GM19351 (cell line): ENCODE data around the gene MCM9.
A peak's percentile ranks its signal among the peaks of the same experiment; 100 is the strongest.
"Not testable (repeated sequence)": the region's sequence is repeated elsewhere in the genome, so short reads cannot be mapped to it uniquely, and the experiment has no call there.

ENCODE experiments used
- ATAC-seq: cut with Tn5 transposase; IDR thresholded peaks from one replicate; pipeline ENCODE4 v1.9.1; 2021; ENCODE audit warnings: mild to moderate bottlenecking, moderate library complexity; ENCODE audit not compliant: unreplicated experiment

MCM9 gene

DNA sequence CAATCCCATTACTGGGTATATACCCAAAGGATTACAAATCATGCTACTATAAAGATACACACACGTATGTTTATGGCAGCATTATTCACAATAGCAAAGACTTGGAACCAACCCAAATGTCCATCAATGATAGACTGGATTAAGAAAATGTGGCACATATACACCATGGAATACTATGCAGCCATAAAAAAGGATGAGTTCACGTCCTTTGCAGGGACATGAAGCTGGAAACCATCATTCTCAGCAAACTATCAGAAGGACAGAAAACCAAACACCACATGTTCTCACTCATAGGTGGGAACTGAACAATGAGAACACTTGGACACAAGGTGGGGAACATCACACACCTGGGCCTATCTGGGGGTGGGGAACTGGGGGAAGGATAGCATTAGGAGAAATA is 66.1 kb downstream of the MCM9 start:
- not testable (repeated sequence) for ATAC-seq

DNA sequence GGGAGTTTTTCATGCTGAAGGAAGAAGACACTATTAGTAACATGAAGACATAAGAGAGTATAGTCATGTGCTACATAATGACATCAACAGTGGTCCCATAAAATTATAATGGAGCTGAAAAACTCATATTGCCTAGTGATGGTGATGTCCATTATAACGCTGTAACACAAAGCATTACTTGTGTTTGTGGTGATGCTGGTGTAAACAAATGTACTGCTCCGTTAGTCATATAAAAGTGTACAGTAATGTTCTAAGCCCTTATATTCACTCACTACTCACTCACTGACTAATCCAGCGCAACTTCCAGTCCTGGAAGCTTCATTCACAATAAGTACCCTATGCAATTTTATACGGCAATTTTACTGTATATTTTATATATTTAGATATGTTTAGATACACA is 67.8 kb downstream of the MCM9 start:
- ATAC-seq = no peak

DNA sequence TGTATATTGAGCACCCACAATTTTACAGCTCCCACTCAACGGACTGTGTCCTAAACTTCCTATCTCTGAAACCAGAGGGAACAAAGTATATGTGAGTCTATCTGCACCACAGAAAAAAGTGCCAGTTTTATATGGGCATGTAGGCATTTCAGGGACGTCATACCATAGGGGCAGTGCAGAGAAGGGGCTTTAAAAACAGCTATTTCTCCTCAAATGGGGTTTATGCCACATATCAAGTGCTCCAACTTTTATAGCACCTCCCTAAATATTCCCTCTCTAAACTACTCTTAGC is 69.9 kb downstream of the MCM9 start:
- no peak for ATAC-seq

DNA sequence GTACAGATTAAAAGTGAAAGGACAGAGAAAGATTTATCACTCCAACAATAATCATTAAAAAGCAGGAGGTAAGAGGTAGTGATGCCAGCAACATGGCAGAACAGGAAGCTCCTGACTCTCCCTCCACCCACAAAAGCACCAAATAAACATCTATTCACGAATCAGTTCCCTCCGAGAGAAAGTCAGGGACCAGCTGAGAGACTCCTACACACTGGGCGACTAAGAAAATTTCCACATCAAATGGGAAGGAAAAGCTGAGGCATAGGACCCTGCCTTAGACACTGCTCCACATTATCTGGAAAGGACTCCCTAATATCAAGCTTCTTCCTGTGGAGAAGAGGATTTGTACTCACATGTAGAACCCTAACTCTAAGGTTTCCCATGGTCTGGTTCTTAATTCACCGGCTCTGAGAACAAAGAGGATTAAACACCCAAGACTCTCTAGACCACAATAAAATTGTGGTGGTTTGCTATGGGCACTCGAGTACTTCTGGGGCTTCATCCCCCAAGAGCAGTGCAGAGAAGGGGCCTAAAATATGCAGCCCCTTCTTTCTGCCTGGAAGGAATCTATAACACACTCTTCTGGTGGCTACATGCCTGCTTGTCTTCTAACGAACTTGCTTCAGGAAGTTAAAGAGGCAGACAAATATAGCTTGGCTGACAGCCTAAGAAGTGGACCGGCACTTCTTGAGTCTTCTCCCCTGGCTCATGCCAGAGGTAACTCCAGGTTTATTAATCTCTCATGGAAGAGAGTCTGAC is 70.4 kb downstream of the MCM9 start:
- no peak for ATAC-seq

DNA sequence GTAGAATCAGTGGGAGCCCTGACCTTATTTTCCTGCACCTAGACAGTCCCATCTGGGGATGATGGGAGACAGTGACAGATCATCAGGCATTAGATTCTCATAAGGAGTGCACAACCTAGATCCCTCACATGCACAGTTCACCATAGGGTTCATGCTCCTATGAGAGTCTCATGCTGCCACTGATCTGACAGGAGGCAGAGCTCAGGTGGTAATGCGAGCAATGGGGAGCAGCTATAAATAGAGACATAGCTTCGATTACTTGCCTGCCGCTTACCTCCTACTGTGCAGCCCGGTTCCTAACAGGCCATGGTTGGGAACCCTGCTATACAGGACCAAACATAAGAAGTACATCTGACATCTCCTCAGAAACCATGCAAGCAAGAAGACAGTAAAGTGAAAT is 72.5 kb downstream of the MCM9 start:
- ATAC-seq = no peak

DNA sequence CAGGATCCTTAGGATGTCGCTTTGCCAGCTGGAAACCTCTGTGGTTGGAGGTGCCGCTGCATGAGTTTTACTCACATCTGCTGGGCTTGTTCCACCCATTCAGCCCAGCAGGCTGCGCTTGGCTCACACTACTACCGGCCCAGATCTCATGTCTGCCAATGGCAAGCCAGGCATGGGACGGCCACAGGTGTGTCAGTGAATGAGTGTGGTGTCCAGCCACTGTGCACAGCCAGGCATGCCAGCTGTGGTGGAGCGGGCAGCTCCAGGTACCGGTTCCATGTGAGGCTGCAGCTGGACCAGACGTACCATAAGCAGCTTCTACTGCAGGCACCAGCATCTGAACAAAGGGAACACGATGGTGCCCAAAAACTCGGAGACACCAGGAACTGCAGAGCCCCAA is 74.1 kb downstream of the MCM9 start:
- no peak for ATAC-seq

DNA sequence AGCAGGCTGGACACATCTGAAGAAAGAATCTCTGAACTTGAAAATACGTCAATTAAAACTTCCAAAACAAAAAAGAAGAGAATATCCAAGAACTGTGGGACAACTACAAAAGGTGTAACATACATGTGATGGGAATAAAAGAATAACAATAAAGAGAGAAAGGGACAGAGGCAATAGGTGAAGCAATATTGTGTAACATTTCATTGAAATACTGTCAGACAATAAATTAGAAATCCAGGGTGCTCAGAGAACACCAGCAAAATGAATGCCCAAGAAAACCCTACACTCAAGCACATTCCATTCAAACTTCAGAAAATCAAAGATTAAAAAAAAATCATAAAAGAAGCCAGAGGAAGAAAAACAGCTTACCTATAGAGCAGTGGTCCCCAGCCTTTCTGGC is 74.6 kb downstream of the MCM9 start:
- no peak for ATAC-seq

DNA sequence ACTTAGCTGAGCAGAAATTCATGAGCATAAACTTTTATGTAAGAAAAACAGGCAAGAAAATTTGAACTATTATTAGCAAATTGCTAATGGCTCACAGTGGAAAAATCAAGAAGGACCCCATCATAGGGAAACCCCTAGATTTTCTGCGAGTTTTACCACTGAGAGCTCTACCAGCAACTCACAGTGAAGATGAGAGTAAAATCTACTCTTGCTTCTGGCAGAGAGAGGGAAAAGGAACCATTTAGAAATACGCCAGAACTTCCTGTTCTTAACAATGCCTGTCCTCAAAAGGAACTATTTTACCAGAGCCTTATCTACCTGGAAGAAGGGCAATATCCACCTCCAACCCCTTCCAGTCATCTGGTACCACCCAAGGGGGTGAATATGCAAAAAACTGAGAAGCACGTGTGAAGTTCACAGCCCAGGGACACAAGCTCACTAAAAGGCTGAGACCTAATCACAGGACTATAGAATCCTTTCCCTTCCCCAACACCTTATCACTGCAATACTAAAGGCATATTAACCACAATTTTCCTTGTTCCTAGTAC is 75.4 kb downstream of the MCM9 start:
- ATAC-seq = peak; percentile 60

DNA sequence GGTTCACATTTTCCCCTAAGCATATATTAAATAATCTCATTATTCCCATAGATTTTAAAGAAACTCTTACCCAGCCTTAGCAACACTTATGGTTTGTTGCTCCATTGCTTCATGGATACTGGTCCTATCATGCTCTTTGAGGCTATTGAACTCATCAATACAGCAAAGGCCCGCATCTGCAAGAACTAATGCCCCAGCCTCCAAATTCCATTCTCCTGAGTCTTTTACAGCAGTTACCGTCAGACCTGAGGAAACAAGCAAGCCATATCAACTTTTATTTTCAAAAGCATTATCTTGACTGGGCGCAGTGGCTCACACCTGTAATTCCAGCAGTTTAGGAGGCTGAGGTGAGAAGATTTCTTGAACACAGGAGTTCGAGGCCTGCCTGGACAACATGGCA is 78.7 kb downstream of the MCM9 start:
- no peak for ATAC-seq

DNA sequence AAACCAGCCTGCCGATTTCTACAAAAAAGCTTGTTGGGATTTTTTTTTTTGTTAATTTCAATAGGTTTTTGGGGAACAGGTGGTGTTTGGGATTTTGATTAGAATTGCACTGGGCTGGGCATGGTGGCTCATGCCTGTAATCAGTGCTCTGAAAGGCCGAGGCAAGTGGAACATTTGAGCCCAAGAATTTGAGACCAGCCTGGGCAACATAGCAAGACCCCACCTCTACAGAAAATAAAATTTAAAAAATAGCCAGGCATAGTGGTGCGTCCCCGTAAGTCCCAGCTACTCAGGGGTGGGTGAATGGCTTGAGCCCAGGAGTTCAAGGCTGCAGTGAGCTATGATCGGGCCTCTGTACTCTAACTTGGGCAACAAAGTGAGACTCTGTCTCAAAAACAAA is 81.6 kb downstream of the MCM9 start:
- ATAC-seq = no peak

DNA sequence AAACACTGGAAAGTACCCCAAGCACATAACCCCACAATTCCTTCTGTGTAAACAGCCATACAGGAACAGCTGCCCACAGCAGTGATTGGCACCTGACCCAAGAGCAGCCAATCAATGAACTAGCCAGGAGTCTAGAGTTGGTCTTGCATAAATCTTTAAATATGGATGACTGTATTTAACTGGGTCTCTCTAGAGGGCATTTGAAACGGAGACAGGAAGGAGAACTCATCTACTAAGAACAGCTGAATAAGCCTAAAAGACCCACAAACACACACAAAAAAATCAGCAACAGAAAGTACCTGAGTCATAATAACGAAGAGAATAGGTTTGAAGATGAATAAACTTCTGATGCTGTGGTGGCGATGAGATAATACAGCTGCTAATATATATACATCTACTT is 90.0 kb downstream of the MCM9 start:
- peak; percentile 62 for ATAC-seq

DNA sequence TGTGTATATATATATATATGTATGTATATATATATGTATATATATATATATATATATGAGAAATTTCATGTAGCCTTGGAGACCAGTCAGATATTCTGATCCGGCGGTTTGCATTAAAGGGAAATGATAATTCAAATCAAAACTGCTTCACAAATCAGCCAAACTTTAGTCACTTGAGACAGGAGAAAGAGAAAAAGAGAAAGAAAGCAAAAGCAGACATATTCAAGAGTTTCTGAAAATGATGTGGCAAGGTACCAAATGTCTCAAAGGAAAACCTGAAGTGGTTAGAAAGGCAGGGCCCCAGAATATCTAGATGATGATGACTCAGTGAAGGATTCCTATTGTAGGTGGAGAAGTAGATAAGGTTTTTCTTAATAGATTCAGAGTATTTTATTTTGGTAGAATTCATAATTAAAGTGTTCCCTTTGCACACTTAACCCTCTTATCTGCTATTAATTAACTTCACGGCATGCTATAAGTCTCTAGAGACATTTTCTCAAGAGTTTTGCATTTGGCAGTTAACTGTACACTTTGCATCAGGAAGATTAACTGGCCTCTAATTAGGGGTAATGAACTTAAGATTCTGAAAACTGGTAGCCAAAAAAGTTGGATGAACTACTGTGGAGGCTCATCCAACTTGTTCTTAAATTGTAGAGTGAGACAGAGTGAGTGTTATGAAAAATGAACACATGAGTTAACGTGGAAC is 91.1 kb downstream of the MCM9 start:
- ATAC-seq = peak; percentile 89

DNA sequence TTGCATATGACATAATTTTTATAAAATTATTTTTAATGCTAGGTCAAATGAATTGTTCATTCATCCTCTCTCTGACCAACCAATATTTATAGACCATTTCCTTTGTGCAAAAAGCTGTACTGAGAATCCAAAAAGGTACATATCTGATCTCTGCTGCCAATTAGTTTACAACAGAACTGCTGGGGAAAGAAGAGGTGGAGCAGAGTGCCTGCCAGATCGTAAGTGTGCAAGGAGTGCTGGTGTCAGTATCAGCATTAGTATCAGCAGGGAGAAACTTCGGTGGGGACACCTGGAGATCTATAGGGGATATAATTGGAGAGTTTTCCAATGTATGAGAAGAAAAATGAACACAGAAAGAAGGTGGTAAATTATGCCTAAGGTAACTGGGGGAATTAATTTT is 104.3 kb downstream of the MCM9 start:
- no peak for ATAC-seq

DNA sequence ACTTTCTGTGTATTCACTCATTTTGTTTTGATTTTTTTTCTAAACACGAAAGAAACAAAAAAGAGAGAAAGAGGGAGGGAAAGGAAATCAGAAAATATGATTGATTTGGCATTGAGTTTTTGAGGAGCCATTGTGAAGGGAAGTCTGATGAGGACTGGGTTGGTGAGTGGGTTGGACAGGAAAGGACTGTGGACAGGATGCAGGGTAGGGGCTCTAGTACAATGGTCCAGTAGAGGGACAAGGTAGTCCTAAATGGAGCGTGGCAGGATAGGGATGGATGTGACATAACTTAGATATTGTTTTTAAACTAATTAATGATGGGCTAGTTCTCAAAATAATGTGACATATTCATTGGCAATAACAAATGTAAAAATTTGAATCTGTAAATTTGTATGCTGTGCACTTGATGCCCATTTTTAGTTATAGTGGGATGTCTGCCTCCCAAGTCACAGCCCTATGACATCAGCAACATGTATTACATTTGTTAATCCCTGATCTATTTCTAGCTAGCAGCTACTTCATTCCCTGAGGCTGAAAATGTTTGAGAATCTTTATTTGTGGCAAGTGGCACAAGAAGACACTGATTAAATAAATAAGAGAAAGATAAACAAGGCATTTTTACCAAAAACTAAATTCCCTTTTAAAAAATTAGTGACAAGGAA is 105.0 kb downstream of the MCM9 start:
- ATAC-seq = no peak

DNA sequence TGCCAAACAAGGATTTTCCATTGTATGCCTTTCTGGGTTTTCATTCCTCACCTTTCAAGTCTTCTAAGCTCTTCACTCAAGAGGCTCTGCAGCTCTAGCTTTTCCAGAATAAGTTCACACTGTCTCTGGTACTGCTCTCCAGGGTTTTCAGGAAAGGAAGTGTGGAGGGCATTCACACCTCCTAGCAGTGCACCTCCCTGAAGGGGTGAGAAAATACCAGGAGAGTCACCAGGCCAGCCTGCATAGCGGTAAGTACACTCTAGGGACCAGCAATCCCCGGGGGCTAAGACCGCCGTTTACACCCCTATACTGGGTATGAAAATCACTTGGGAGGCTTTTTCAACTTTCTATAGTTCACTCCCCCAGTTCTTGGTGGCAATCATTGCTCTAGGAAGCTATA is 108.9 kb downstream of the MCM9 start:
- no peak for ATAC-seq

DNA sequence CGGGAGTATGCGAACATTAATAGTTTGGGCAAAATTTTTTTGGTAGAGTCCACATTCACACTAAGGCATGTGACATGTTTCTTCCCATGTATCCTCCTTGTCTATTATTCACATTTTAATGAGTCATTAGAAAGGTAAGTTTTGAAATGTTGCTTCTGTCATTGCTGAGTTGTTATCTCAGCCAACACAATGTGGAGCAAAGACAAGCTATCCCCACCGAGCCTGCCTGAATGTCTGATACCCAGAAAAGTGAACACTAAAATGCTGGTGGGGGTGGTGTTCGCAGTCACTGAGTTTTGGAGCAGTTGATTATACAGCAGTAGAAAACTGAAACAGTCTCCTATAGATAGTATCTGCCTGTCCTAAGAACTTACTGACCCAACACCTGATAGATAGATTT is 109.3 kb downstream of the MCM9 start:
- no peak for ATAC-seq

DNA sequence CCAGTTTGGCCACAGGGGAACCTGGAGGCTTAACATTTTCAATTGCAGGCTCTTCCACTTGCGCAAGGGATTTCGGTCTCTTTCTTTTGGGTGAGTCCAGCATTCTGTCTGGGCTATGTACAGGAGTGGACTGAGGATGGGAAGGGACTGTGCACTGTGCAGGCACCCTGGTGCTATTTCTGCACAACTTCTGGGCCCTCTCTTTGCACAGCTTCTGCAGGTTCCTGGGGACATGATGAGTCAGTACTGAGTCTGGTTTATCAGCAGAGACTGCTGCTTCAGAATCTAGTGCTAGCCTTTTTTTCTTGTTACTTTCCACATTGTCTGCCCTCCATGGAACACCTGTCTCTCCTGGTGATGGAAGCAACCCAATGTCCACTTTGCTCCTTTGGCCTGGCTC is 119.5 kb downstream of the MCM9 start:
- no peak for ATAC-seq

DNA sequence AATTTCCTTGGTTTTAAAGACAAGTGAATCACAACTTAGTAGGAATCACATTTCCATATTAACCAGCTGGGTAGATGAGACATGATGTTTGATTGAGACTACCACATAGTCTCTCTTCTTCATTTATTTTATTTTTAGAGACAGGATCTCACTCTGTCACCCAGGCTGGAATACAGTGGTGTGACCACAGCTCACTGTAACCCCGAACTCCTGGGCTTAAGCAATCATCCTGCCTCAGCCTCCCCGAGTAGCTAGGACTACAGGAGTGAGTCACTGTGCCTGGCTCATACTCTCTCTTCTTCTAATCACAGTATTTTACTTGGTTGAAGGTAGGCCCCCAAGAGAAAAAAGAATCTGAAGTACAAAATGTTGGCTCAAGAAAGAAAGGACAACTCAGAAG is 121.2 kb downstream of the MCM9 start:
- ATAC-seq = no peak

DNA sequence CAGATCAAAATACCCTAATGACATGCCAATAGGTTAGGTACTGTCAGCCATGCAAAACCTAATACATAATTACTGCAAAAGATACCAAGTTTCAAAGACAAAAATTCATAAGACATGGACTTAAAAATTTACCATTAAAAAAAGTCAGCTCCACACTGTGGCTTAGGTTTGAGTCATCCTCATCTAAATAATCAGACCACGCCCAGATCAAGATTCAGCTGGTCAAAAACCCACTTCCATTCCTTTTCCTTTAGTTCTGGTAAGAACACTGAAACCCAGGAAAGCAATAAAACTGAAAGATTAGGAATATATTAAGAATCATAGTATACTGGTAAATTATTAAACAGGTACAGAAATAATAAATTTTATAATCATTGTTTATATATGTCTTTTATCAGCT is 122.0 kb downstream of the MCM9 start:
- ATAC-seq = no peak

DNA sequence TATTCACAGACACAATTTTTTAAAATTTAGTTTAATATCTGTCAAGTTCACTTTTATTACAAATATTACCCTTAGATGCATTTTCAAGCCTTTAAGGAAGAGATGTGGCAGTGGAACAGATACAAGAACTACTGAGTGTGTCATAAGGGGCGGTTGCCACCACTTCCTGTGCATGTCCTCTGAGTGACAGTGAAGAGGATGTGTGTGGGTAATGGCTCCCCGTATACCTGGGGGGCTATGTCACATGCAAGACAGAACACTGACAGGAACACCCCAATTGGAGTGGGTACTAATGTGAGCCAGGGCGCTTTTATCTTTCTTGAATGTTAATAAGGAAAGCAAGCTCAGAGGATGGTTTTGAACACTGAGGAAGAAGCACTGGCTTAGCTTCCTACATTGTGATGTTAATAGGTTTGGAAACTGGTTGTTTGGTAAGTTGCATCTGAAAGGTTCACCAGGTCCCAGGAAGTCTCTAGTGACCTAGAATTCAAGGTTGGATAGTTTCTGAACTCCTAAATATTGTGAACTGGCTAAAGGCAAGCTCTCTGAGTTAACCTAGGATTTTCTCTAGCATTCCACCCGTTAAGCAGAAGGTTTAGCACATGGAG is 124.4 kb downstream of the MCM9 start:
- ATAC-seq = peak; percentile 82

DNA sequence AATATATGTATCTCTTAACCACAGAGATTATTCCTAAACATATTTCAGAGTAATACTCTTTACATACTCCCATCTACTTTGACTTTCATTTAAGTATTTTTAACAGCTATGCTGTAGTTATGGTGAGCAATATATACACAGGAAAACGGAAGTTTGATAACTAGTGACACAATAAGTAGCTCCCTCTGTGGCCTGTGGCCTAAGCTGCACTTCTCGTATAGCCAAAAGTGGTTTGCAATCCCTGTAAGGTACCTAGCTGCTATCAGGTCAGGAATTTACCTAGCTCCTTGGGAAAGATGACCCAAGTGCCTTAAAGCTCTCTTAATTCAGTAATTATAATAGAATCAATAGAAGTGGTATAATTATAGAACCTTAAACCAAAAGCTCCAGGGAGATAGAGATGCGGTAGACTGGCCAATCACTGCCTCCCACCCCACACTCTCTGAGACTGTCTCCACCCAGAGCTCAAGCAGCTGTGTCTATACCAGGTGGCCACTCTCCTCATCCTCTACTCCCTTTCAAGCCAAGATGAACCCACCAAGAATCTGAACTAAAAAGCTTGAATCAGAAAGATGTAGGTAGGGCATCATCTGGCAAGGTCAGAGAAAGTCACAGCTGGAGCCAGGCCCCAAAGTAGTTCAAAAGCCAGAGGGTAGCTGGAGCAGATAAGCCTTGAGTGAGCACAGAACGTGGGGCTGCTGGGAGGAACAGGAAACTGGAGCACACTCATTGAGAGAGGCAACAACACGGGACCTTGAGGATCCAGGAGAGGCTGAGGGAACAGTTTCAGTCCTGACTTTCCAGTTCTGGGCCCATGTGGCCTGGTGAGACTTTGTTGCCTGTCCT is 125.9 kb downstream of the MCM9 start:
- ATAC-seq = peak; percentile 76
